Fibroblast of skin of abdomen (primary cell): ENCODE results near the gene AKAP6.

ENCODE experiments used
- DNase-seq: peaks from one replicate; pipeline ENCODE4 v3.0.0-alpha.2; 2013

AKAP6 gene

DNA sequence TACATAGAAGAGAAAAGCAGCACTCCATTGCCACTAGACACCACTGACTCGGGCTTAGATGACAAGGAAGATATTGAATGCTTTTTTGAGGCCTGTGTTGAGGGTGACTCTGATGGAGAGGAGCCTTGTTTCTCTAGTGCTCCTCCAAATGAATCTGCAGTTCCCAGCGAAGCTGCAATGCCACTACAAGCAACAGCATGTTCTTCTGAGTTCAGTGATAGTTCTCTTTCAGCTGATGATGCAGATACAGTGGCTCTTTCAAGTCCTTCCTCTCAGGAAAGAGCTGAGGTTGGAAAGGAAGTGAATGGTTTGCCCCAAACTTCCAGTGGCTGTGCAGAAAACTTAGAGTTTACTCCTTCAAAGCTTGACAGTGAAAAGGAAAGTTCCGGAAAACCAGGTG is 495.1 kb downstream of the AKAP6 start:
- no peak for DNase-seq

GRCh38 chr14:32825058-32825457 is 496.0 kb downstream of the AKAP6 start:
- DNase-seq: no peak

DNA sequence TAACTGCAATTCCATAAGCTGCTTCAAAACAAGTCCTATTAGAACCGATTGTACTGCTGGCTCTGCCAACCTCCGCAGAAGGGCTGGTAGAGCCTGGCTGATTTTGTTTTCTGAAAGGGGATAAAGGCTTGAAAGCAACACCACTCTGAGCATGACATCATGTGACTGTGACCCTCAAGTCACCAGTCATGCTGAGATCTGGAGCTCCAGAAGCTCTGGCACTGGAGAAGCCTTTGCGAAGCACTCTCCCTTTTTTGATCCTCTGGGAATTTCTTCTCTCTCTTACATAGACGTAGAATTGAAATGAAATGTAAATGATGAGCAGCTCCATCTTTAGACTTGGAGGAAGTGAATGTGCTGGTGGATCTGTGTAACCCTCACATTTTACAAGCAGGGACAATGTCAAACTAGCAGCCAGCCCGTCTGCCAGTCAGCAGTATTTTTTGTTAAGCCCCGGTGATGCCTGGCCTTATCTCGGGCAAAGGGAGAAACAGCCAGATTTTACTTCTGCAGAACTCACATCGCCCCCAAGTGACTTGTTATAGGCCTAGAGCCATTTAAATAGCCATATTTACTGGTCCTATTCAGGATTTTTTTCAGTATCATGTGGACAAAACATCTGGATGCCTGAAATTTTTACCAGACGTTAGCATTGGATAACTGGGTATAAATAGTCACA is 497.4 kb downstream of the AKAP6 start:
- peak; percentile 10 for DNase-seq

- DNase-seq: no peak
Measured at GRCh38 chr14:32827514-32827913, 498.4 kb downstream of the AKAP6 start.

- no peak for DNase-seq
Measured at GRCh38 chr14:32835924-32836323, 506.8 kb downstream of the AKAP6 start.

GRCh38 chr14:32841698-32842097 is 512.6 kb downstream of the AKAP6 start:
- DNase-seq: no peak

DNA sequence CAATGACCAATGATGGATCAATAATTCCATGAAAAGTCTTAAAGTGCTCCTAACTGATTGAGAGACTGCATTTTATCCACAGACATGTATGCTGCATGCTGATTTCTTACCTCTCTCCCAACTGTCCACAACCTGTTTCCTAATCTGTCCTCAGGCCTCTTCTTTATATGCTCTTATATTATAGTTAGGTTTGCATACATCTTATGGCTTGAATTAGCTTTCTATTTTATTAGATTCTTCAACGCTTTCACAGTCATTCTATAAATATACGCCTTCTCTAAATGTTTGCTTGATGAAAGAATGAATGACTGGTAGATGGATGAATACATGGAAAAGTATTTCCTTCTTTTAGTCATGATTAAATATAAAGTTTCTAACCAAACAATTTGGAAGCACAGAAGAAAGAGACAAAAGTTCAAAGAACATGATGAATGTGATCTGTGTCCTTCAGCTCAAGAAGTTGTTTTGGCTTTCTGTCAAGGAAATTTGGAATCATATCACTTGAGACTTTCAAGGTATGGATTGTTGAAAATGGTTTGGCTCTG is 517.8 kb downstream of the AKAP6 start:
- DNase-seq: peak; percentile 24

- DNase-seq: no peak
Measured at GRCh38 chr14:32847867-32848266, 518.8 kb downstream of the AKAP6 start.

DNA sequence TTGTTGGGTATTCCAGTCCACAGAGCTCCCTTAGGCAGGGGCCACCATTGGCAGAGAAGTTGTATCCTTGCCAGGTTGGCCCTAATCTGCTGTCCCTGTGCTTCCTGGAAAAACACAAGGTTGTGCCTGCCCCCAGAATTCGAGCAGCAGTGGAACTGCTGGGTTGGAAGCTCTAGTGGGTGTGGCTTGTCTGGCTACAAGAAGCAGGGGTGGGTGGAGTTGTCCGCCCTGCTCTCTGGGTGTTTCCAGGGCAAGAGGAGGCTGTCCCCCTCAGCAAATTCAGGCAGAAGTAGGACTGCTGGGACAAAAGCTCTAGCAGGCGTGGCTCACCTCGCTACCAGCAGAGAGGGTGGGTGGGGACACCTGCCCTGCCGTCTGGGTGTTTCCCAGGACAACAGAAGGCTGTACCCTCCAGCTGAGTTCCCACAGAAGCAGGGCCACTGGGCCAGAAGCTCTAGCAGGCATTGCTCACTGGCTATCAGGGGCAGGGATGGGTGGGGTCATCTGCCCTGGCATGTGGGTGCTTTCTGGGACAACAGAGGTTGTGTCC is 536.8 kb downstream of the AKAP6 start:
- no peak for DNase-seq

DNA sequence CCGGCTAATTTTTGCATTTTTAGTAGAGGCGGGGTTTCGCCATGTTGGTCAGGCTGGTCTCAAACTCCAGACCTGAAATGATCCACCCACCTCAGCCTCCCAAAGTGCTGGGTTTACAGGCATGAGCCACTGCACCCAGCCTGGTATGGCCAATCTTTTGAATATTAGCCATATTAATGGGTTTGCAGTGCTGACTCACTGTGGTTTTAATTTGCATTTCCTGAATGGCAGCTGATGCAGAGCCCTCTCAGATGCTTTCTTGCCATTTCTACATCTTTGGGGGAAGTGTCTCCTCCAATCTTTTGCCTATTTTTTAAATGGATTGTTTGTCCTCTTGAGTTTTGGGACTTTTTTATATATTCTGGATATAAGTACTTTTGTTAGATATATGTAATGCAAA is 554.1 kb downstream of the AKAP6 start:
- DNase-seq: peak; percentile 35
